C4-2B (cell line): ENCODE measurements around the gene C4B.
"Not testable (repeated sequence)": the region's sequence is repeated elsewhere in the genome, so short reads cannot be mapped to it uniquely, and the experiment has no call there.

Experiments used
- CTCF ChIP-seq: fragments of 450-650 bp; conservative IDR thresholded peaks from 2 replicates; pipeline ENCODE4 v1.5.1; 2017; ENCODE audit warnings: mild to moderate bottlenecking
- ZFX ChIP-seq: fragments of 450-650 bp; IDR thresholded peaks from 2 replicates; pipeline ENCODE4 v1.6.1; 2017

DNA sequence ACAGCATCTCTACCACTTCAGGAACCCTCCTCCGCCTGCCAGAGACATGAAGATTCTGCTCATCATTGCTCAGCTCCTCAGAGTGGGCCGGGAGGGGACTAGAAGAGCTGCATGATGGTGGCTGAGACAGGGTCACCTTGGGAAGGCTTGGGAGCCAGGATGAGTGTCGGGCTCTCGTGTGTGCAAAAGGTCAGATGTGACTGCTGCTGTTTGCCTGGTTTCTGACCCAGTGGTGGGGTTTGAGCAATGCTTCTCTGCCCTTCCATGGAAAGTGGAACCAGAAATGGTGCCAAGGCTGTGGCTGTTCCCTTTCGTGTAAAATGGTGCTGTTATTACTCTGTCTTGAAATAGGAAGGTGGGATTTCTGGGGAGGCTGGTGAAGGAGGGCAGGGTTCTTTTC, 857 bp upstream of the C4B start:
- TF ChIP-seq CTCF, ZFX: not testable (repeated sequence)
